ENCODE results near the gene FAM200C. TPM values are rescaled to one million over a fixed set of nuclear protein-coding genes. Genes with fewer than 3 reads are reported as not detected.

Gene FAM200C
- polyA plus RNA-seq, 3 donors = 0.08 to 0.39 TPM; not detected in 1

- TF ChIP-seq CTCF (IDR thresholded peaks at IDR 0.05) = no peak
- no peaks in the 10 kb centered on the region for H3K4me1 ChIP-seq (ENCODE audit: control insufficient read depth in 1 of 2, insufficient read depth in 2 of 2, low read length in 2 of 2)
- WGBS (ENCODE audit: insufficient coverage) = 88% methylated on average over 4 of the region's 7 CpGs
- H3K36me3 Mint-ChIP-seq = no peaks in the 10 kb centered on the region
- no peaks in the 10 kb centered on the region for H3K36me3 ChIP-seq (replicated peaks in 1 of 2; ENCODE audit: control insufficient read depth in 1 of 2, insufficient read depth in 2 of 2, low read length in 2 of 2)
- H3K4me3 Mint-ChIP-seq = no peak overlapping the region
- H3K27ac ChIP-seq (ENCODE audit: low read depth in 1 of 2, low read length in 2 of 2) = no peak overlapping the region
- H3K9me3 Mint-ChIP-seq = peaks cover 0 to 3% (median 0%) of the 10 kb centered on the region in 7 donors
- intact Hi-C loops (cut with micrococcal nuclease) = no loop called here
- DNase-seq = no peak
- H3K9ac ChIP-seq (ENCODE audit: insufficient read depth, low read length, poor library complexity, severe bottlenecking) = no peak overlapping the region
- H3K4me1 Mint-ChIP-seq = peaks cover 2% of the 10 kb centered on the region
- no peak overlapping the region for H3K4me2 ChIP-seq (replicated peaks; ENCODE audit: extremely low read depth, low read length, poor library complexity, severe bottlenecking)
- peaks cover 0 to 6% (median 0%) of the 10 kb centered on the region in 3 donors for H3K27me3 Mint-ChIP-seq (ENCODE audit: low read depth in 3 of 3)
- no peak overlapping the region for H3K4me3 ChIP-seq (replicated peaks in 1 of 3; ENCODE audit: low read depth in 2 of 3, low read length in 3 of 3)
- no peaks in the 10 kb centered on the region for H4K20me1 ChIP-seq (ENCODE audit: insufficient read depth, low read length)
- no peaks in the 10 kb centered on the region for H3K79me2 ChIP-seq (ENCODE audit: insufficient read depth, low read length)
- no peaks in the 10 kb centered on the region for H3K9me3 ChIP-seq (replicated peaks in 1 of 2; ENCODE audit: control insufficient read depth in 1 of 2, insufficient read depth in 1 of 2, low read length in 2 of 2)
- H2AFZ ChIP-seq (ENCODE audit: insufficient read depth, low read depth, low read length, poor library complexity, severe bottlenecking) = no peak overlapping the region
- H3K27me3 ChIP-seq (ENCODE audit: control insufficient read depth in 2 of 2, insufficient read depth in 2 of 2, low read length in 2 of 2) = no peaks in the 10 kb centered on the region
- no peak overlapping the region for H3K27ac Mint-ChIP-seq
Measured at GRCh38 chr5:160356550-160357347, 43.1 kb downstream of the FAM200C start.

- Histone ChIP-seq H3K27ac (ENCODE audit: low read depth in 1 of 2, low read length in 2 of 2) (no peak overlapping the region), H4K20me1 (ENCODE audit: insufficient read depth, low read length) (no peaks in the 10 kb centered on the region), H3K79me2 (ENCODE audit: insufficient read depth, low read length) (no peaks in the 10 kb centered on the region), H3K4me1 (ENCODE audit: control insufficient read depth in 1 of 2, insufficient read depth in 2 of 2, low read length in 2 of 2) (no peaks in the 10 kb centered on the region), H3K4me2 (replicated peaks; ENCODE audit: extremely low read depth, low read length, poor library complexity, severe bottlenecking) (no peak overlapping the region), H3K36me3 (replicated peaks in 1 of 2; ENCODE audit: control insufficient read depth in 1 of 2, insufficient read depth in 2 of 2, low read length in 2 of 2) (no peaks in the 10 kb centered on the region), H3K9ac (ENCODE audit: insufficient read depth, low read length, poor library complexity, severe bottlenecking) (no peak overlapping the region), H3K4me3 (replicated peaks in 1 of 3; ENCODE audit: low read depth in 2 of 3, low read length in 3 of 3) (no peak overlapping the region), H2AFZ (ENCODE audit: insufficient read depth, low read depth, low read length, poor library complexity, severe bottlenecking) (no peak overlapping the region), H3K27me3 (ENCODE audit: control insufficient read depth in 2 of 2, insufficient read depth in 2 of 2, low read length in 2 of 2) (no peaks in the 10 kb centered on the region), H3K9me3 (replicated peaks in 1 of 2; ENCODE audit: control insufficient read depth in 1 of 2, insufficient read depth in 1 of 2, low read length in 2 of 2) (no peaks in the 10 kb centered on the region)
- no peak for DNase-seq
- no peak overlapping the region for H3K27ac Mint-ChIP-seq
- peaks cover 0 to 3% (median 0%) of the 10 kb centered on the region in 7 donors for H3K9me3 Mint-ChIP-seq
- no peaks in the 10 kb centered on the region for H3K36me3 Mint-ChIP-seq
- H3K4me3 Mint-ChIP-seq = no peak overlapping the region
- no peaks in the 10 kb centered on the region for H3K4me1 Mint-ChIP-seq
- intact Hi-C loops (cut with micrococcal nuclease) = no loop called here
- peaks cover 0 to 3% (median 0%) of the 10 kb centered on the region in 3 donors for H3K27me3 Mint-ChIP-seq (ENCODE audit: low read depth in 3 of 3)
- 99% methylated on average over 10 of the region's 14 CpGs for WGBS (ENCODE audit: insufficient coverage)
- no peak for TF ChIP-seq CTCF (IDR thresholded peaks at IDR 0.05)
Measured at GRCh38 chr5:160354666-160355065, 45.2 kb downstream of the FAM200C start.

Measured in CD14-positive monocyte (primary cell).